Measurements from ENCODE around the gene FHIP1A.

Gene FHIP1A

GRCh38 chr4:151408380-151408629 lies 671 bp upstream of the FHIP1A start:
- Histone ChIP-seq H3K27ac (ENCODE audit: low read length) (no peak overlapping the region), H3K4me3 (ENCODE audit: low read length) (peak overlapping the region; percentile 83), H3K9me3 (ENCODE audit: insufficient read depth, low read length) (no peaks in the 10 kb centered on the region), H3K27me3 (ENCODE audit: low read depth, low read length) (peaks cover 20% of the 10 kb centered on the region), H3K36me3 (replicated peaks; ENCODE audit: low read depth, low read length) (no peaks in the 10 kb centered on the region), H3K4me1 (ENCODE audit: low read length) (peaks cover 12% of the 10 kb centered on the region), H4K20me1 (ENCODE audit: insufficient read depth, low read length) (no peaks in the 10 kb centered on the region), H3K9ac (ENCODE audit: low read length) (peak overlapping the region; percentile 59), H2AFZ (ENCODE audit: low read depth, low read length) (peak overlapping the region; percentile 72), H3K79me2 (ENCODE audit: low read length) (no peaks in the 10 kb centered on the region), H3K4me2 (ENCODE audit: low read length) (peak overlapping the region; percentile 88)
- TF ChIP-seq, protein P1, sequence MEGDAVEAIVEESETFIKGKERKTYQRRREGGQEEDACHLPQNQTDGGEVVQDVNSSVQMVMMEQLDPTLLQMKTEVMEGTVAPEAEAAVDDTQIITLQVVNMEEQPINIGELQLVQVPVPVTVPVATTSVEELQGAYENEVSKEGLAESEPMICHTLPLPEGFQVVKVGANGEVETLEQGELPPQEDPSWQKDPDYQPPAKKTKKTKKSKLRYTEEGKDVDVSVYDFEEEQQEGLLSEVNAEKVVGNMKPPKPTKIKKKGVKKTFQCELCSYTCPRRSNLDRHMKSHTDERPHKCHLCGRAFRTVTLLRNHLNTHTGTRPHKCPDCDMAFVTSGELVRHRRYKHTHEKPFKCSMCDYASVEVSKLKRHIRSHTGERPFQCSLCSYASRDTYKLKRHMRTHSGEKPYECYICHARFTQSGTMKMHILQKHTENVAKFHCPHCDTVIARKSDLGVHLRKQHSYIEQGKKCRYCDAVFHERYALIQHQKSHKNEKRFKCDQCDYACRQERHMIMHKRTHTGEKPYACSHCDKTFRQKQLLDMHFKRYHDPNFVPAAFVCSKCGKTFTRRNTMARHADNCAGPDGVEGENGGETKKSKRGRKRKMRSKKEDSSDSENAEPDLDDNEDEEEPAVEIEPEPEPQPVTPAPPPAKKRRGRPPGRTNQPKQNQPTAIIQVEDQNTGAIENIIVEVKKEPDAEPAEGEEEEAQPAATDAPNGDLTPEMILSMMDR (IDR thresholded peaks at IDR 0.05; ENCODE audit: low read depth, low read length), result no peak
- no peak for TF ChIP-seq EZH2phosphoT487 (IDR thresholded peaks at IDR 0.05; ENCODE audit: low read depth)

- Histone ChIP-seq H3K4me1 (ENCODE audit: low read length) (peaks cover 6% of the 10 kb centered on the region), H3K4me2 (ENCODE audit: low read length) (peak overlapping the region; percentile 20; the same call in 1 of the 2 replicates), H3K27me3 (ENCODE audit: low read depth, low read length) (peaks cover 23% of the 10 kb centered on the region), H3K27ac (ENCODE audit: low read length) (no peak overlapping the region), H3K9me3 (ENCODE audit: insufficient read depth, low read length) (no peaks in the 10 kb centered on the region), H3K9ac (ENCODE audit: low read length) (no peak overlapping the region), H3K36me3 (replicated peaks; ENCODE audit: low read depth, low read length) (no peaks in the 10 kb centered on the region), H3K79me2 (ENCODE audit: low read length) (no peaks in the 10 kb centered on the region), H2AFZ (ENCODE audit: low read depth, low read length) (no peak overlapping the region), H3K4me3 (ENCODE audit: low read length) (peak overlapping the region; percentile 43; the same call in 1 of the 2 replicates), H4K20me1 (ENCODE audit: insufficient read depth, low read length) (no peaks in the 10 kb centered on the region)
- TF ChIP-seq, protein P1 (IDR thresholded peaks at IDR 0.05; ENCODE audit: low read depth, low read length), result no peak
- TF ChIP-seq EZH2phosphoT487 (IDR thresholded peaks at IDR 0.05; ENCODE audit: low read depth), result no peak
Measured at GRCh38 chr4:151409470-151410313, 716 bp downstream of the FHIP1A start.

- Histone ChIP-seq H3K79me2 (ENCODE audit: low read length) (no peaks in the 10 kb centered on the region), H3K9ac (ENCODE audit: low read length) (no peak overlapping the region), H3K36me3 (replicated peaks; ENCODE audit: low read depth, low read length) (no peaks in the 10 kb centered on the region), H3K4me3 (ENCODE audit: low read length) (no peak overlapping the region), H3K9me3 (ENCODE audit: insufficient read depth, low read length) (no peaks in the 10 kb centered on the region), H4K20me1 (ENCODE audit: insufficient read depth, low read length) (no peaks in the 10 kb centered on the region), H3K27ac (ENCODE audit: low read length) (no peak overlapping the region), H2AFZ (ENCODE audit: low read depth, low read length) (no peak overlapping the region), H3K4me1 (ENCODE audit: low read length) (no peaks in the 10 kb centered on the region), H3K27me3 (ENCODE audit: low read depth, low read length) (peaks cover 9% of the 10 kb centered on the region), H3K4me2 (ENCODE audit: low read length) (no peak overlapping the region)
- TF ChIP-seq EZH2phosphoT487 (IDR thresholded peaks at IDR 0.05; ENCODE audit: low read depth), result no peak
- TF ChIP-seq, protein P1 (IDR thresholded peaks at IDR 0.05; ENCODE audit: low read depth, low read length), result no peak
Measured at GRCh38 chr4:151415978-151416377, 7.0 kb downstream of the FHIP1A start.

GRCh38 chr4:151417164-151417571 lies 8.2 kb downstream of the FHIP1A start:
- Histone ChIP-seq H4K20me1 (ENCODE audit: insufficient read depth, low read length) (no peaks in the 10 kb centered on the region), H2AFZ (ENCODE audit: low read depth, low read length) (no peak overlapping the region), H3K27ac (ENCODE audit: low read length) (no peak overlapping the region), H3K4me1 (ENCODE audit: low read length) (no peaks in the 10 kb centered on the region), H3K79me2 (ENCODE audit: low read length) (no peaks in the 10 kb centered on the region), H3K36me3 (replicated peaks; ENCODE audit: low read depth, low read length) (no peaks in the 10 kb centered on the region), H3K27me3 (ENCODE audit: low read depth, low read length) (peaks cover 12% of the 10 kb centered on the region), H3K4me3 (ENCODE audit: low read length) (no peak overlapping the region), H3K4me2 (ENCODE audit: low read length) (no peak overlapping the region), H3K9ac (ENCODE audit: low read length) (no peak overlapping the region), H3K9me3 (ENCODE audit: insufficient read depth, low read length) (no peaks in the 10 kb centered on the region)
- TF ChIP-seq, protein P1 (IDR thresholded peaks at IDR 0.05; ENCODE audit: low read depth, low read length), result no peak; the same call in 1 of the 2 replicates
- TF ChIP-seq EZH2phosphoT487 (IDR thresholded peaks at IDR 0.05; ENCODE audit: low read depth), result no peak
